Mammary epithelial cell (primary cell): ENCODE measurements around the gene VCPKMT.

Experiments
- CTCF ChIP-seq, 2 donors: IDR thresholded peaks in 1 of 2; conservative IDR thresholded peaks in 1 of 2; 2 replicates each; pipeline ENCODE4 v1.5.1; 2011 to 2012; ENCODE audit warnings: inconsistent platforms in 2 of 2, low read length in 2 of 2, mild to moderate bottlenecking in 2 of 2, control low read depth in 1 of 2, low read depth in 1 of 2; ENCODE audit not compliant: insufficient read depth in 1 of 2; ENCODE audit errors: extremely low read depth in 1 of 2
- EZH2 ChIP-seq: IDR thresholded peaks from 2 replicates; pipeline ENCODE4 v1.6.1; 2012; ENCODE audit warnings: low read length, inconsistent platforms, borderline replicate concordance

- TF ChIP-seq CTCF (conservative IDR thresholded peaks at IDR 0.05 in 1 of 2, IDR thresholded peaks at IDR 0.05 in 1 of 2; ENCODE audit: extremely low read depth in 1 of 2, insufficient read depth in 1 of 2, low read depth in 1 of 2, low read length in 2 of 2) (no peak), EZH2 (no peak)
These were observed 6.7 kb upstream of the VCPKMT start for GRCh38 chr14:50123062-50123461.
